HT1080 (cell line): ENCODE measurements around the gene SPRR2D. TPM values are rescaled to one million over a fixed set of nuclear protein-coding genes. Genes with fewer than 3 reads are reported as not detected.
"Not testable (repeated sequence)": the region's sequence is repeated elsewhere in the genome, so short reads cannot be mapped to it uniquely, and the experiment has no call there.

Experiments
- DNase-seq: peaks from one replicate; pipeline ENCODE4 v3.0.0-alpha.2; 2015; ENCODE audit warnings: low read depth
- small RNA-seq: library from RNA; depleted of rRNA; stranded (forward); fragments of <200 nt; gene quantifications from one replicate; pipeline ENCODE3, GENCODE V24; 2014
- total RNA-seq: library from RNA; depleted of rRNA; stranded (reverse); fragments of >200 nt; shearing (Covaris generic); gene quantifications from 2 replicates; pipeline ENCODE4 v1.2.3, GENCODE V29; 2014; rRNA removed

SPRR2D gene
- total RNA-seq, 1 experiment from 2014 or later, result 1.5 TPM

DNA sequence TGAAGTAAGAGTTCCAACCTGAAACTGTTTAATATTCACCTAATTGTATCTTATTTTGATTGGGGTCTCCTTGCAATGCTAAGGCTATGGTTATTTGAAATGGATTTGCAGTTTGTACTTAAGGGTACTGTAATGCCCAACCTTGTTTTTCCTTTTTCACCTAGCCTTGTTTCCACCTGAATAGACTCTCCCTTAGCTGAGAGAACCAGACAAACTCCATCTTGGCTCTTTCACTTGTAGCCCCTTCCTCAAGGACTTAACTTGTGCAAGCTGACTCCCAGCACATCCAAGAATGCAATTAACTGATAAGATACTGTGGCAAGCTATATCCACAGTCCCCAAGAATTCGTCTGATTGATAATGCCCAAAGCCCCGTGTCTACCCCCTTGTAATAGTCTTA is 19.1 kb downstream of the SPRR2D start:
- not testable (repeated sequence) for DNase-seq

DNA sequence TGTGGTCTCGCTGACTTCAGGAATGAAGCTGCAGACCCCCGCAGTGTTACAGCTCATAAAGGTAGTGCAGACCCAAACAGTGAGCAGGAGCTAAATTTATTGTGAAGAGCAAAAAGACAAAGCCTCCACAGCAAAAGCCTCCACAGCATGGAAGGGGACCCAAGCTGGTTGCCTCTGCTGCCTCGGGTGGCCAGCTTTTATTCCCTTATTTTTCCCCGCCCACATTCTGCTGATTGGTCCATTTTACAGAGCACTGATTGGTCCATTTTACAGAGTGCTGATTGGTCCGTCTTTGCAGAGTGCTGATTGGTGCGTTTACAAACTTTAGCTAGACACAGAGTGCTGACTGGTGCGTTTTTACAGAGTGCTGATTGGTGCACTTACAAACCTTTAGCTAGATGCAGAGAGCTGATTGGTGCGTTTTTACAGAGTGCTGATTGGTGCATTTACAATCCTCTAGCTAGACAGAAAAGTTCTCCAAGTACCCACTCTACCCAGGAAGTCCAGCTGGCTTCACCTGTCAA is 29.6 kb downstream of the SPRR2D start:
- DNase-seq, result not testable (repeated sequence)

DNA sequence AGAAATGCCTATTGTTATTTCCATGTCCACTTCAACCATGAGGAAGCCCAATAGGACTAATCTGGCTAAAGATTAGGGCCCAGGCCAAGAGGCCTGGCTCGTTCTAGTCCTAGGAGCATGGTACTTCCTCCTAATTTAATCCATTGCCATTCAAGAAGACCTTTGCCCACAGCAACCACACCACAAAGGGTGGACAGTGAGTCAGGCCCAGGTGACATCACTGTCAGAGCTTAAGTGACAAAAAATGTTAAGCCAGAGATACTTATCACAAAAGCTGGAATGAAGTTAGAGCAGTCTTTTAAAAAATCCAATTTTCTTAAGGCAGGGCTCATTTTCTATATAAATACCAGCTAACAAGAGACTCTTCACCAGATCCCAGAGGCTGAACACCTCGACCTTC is 39.5 kb downstream of the SPRR2D start, which contains the start of gene SPRR3:
SPRR3 (plus strand) TSS at position 368 of the 400 bp plus-strand sequence. CDS start 1,272 bp downstream, outside the sequence.
- DNase-seq, result no peak

DNA sequence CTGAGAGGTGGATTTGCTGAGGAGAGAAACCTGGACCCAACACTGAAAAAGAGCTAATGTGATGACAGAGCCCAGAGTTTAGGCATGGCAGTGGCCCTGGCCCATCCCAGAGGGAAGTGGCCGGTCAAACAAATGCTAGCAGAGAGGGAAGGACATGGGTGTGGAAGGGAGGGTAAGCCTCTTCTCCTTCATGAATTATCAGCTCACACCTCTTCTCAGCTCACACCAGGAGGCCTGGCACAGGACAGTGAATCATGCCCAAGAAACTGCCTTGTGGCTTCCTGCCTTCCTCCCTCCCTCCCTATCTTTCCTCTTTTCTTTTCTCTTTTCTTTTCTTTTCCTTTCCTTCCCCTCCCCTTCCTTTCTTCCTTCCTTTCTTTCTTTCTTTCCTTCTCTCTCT is 40.6 kb downstream of the SPRR2D start:
- DNase-seq, result peak; percentile 74

DNA sequence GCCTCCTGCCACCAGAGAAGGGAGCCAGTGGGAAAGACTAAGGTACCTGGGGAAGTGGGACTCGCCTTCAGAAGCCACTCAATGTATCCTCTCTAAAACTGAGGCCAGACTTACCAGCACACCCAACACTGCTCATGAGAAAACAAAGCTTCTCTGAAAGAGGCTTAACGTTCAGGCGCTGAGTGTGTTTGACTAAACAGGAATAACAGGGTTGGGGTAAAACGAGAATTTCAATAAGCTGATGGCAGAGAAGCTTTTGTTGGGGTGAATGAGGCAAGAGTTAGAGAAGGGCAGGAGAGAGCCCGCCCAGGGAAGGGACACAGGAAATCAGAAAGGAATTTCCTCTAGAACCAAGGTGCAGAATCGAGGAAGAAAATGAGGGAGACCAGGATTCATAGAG is 41.1 kb downstream of the SPRR2D start:
- DNase-seq, result no peak

DNA sequence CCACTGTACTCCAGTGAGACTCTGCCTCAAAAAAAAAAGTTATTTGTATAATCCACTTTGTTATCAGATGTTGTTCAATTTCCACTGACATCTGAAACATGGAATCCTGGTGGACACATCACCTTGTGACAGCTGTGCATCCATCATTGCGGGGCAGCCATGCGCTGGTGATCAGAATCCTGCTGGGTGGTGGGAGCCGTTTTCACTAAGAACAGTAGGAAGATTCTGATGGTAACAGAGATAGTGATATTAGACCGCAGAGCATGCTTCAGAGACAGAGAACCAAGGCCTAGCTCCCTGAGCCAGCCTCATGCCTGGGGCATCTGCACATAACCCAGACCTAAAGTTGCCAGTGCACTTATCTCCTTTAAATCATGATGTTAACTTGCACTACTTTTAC is 42.4 kb downstream of the SPRR2D start:
- no peak for DNase-seq

DNA sequence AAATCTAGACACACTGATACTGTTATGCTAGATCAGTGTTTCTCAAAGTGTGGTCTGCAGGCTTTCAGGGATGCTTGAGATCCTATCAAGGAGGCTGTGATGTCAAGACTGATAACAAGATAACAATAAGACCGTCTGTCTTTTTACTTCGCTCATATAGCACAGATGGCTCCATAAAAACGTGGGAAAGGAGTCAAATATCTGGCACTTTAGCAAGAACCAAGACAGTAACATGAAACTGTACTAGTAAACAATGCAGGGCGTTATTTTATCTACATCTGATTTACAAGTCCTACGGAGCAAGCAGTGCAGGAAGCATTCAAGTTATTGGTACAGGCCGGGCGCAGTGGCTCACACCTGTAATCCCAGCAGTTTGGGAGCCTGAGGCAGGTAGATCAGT is 43.0 kb downstream of the SPRR2D start:
- DNase-seq, result no peak

DNA sequence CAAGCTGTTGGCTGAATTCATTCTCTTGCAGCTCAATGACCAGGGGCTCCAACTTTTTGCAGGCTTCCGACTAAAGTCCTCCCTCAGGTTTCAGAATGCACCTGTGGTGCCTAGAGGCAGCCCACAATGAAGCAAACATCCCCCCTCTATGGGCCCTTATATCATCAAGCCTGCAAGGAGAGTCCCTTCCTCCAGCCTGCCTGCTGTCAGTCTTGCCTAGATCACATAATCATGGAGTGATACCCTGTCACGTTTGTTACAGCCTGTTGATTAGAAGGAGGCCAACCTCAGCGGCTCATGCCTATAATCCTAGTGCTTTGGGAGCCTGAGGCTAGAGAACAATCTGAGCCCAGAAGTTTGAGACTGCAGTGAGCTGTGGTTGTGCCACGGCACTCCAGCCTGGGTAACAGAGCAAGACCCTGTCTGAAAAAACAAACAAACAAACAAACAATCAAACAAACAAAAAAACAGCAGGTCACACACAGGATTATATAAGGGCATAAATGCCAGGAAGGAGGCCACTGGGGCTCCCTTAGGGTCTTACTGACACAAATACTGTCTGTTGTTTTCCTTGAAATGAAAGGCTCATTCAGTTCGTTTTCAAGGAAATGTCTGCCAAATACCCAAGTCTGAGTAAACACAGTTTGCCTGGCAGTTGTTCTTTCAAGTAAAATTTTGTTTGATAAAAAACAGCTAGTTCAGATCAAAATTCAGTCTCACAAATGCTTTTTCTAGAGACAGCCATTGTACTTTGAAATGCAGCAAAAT is 44.1 kb downstream of the SPRR2D start:
- DNase-seq, result no peak

DNA sequence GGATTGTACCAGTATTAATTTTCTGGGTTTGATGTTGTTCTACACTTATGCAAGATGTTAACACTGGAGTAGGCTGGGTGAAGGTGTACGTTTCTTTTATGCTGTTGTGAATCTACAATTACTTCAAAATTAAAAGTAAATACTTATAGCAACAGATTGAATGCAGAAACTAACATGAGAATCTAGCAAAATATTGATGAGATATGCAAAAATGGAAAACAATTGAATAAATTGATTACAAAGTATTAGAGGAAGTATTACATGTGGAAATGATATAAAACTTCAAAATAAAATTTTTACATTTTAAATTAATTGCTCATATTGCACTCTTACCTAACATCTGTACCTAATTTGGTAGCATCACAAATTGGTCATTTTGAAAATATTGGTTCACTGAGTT is 45.1 kb downstream of the SPRR2D start:
- DNase-seq, result no peak

DNA sequence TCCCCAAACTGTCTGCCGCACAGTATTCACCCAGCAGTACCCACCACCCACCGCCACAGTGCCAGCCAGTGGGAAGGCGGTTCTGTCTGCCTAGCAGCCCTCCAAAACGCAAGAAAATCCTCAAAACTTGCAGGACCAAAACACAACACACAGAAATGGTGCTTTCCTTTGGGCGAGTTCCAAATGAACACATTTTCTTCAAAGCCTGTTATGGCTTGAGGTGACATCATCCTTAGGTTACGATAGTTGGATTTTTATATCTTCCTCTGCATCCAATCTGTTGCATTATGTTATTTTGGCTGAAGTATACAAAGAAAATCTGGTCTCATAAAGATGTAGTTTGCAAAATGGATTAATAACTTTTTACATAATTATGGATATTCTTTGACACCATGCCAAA is 47.7 kb downstream of the SPRR2D start:
- DNase-seq, result no peak

Small RNAs within 50 kb of the gene (small RNA-seq; reads per million reads assigned to genes)
- gene AL356867.1, result not detected
- gene RF00322, result not detected

Other genes with a start within 250 kb of the SPRR2D start
- gene LCE1D, start 244.4 kb downstream of the SPRR2D start, total RNA-seq, result not detected in 2 replicates
- not detected in 2 replicates for gene LCE1C, start 234.5 kb downstream of the SPRR2D start, total RNA-seq
- gene LCE1B, start 229.1 kb downstream of the SPRR2D start, total RNA-seq, result not detected in 2 replicates
- gene LCE1A, start 213.6 kb downstream of the SPRR2D start, total RNA-seq, result not detected in 2 replicates
- not detected in 2 replicates for gene LCE6A, start 198.3 kb downstream of the SPRR2D start, total RNA-seq
- not detected in 2 replicates for gene LCE7A, start 181.1 kb downstream of the SPRR2D start, total RNA-seq
- not detected in 2 replicates for gene SMCP, start 162.8 kb downstream of the SPRR2D start, total RNA-seq
- gene IVL, start 132.6 kb downstream of the SPRR2D start, total RNA-seq, result 0.26 and 0.33 TPM in 2 replicates
- gene SPRR5, start 93.9 kb downstream of the SPRR2D start, total RNA-seq, result not detected in 2 replicates
- gene SPRR4, start 70.5 kb downstream of the SPRR2D start, total RNA-seq, result not detected in 2 replicates
- gene SPRR1A, start 57.0 kb downstream of the SPRR2D start, total RNA-seq, result not detected in 2 replicates
- not detected in 2 replicates for gene SPRR3, start 39.4 kb downstream of the SPRR2D start, total RNA-seq
- gene SPRR1B, start 9.9 kb downstream of the SPRR2D start, total RNA-seq, result not detected in 2 replicates
- gene SPRR2A, start 16.4 kb upstream of the SPRR2D start, total RNA-seq, result not detected in 2 replicates
- gene SPRR2B, start 30.5 kb upstream of the SPRR2D start, total RNA-seq, result not detected in 2 replicates
- gene SPRR2E, start 53.4 kb upstream of the SPRR2D start, total RNA-seq, result not detected in 2 replicates
- not detected in 2 replicates for gene SPRR2F, start 72.4 kb upstream of the SPRR2D start, total RNA-seq
- not detected in 2 replicates for gene SPRR2G, start 109.8 kb upstream of the SPRR2D start, total RNA-seq
- not detected in 2 replicates for gene LELP1, start 162.3 kb upstream of the SPRR2D start, total RNA-seq
- gene PRR9, start 176.5 kb upstream of the SPRR2D start, total RNA-seq, result 1.3 and 2.0 TPM in 2 replicates
- gene LORICRIN, start 218.6 kb upstream of the SPRR2D start, total RNA-seq, result not detected in 2 replicates